Measurements from ENCODE around the gene CCDC87.
A peak's percentile ranks its signal among the peaks of the same experiment; 100 is the strongest.
"Not testable (repeated sequence)": the region's sequence is repeated elsewhere in the genome, so short reads cannot be mapped to it uniquely, and the experiment has no call there.

The CCDC87 gene

GRCh38 chr11:66595245-66595904 lies 2.5 kb upstream of the CCDC87 start:
- Histone ChIP-seq H3K4me3 (ENCODE audit: extremely low read depth, insufficient read depth, low read length, poor library complexity, severe bottlenecking) (no peak overlapping the region), H3K9me3 (ENCODE audit: control insufficient read depth, low read length) (peaks cover 18% of the 10 kb centered on the region), H3K4me1 (ENCODE audit: control insufficient read depth, insufficient read depth, low read length, poor library complexity, severe bottlenecking) (no peaks in the 10 kb centered on the region), H3K27ac (ENCODE audit: low read depth, low read length, severe bottlenecking) (no peak overlapping the region), H3K36me3 (ENCODE audit: control insufficient read depth, insufficient read depth, low read length) (peaks cover 16% of the 10 kb centered on the region)
- 88 to 97% methylated on average over 4 of the region's 5 CpGs for WGBS, 2 experiments (ENCODE audit: insufficient coverage in 2 of 2)

- 79 to 95% methylated on average over 7 of the region's 7 CpGs for WGBS, 2 experiments (ENCODE audit: insufficient coverage in 2 of 2)
- Histone ChIP-seq H3K4me3 (ENCODE audit: extremely low read depth, insufficient read depth, low read length, poor library complexity, severe bottlenecking) (peak overlapping the region; percentile 70), H3K36me3 (ENCODE audit: control insufficient read depth, insufficient read depth, low read length) (no peaks in the 10 kb centered on the region), H3K27ac (ENCODE audit: low read depth, low read length, severe bottlenecking) (no peak overlapping the region), H3K9me3 (ENCODE audit: control insufficient read depth, low read length) (peaks cover 20% of the 10 kb centered on the region), H3K4me1 (ENCODE audit: control insufficient read depth, insufficient read depth, low read length, poor library complexity, severe bottlenecking) (no peaks in the 10 kb centered on the region)
These were observed 787 bp upstream of the CCDC87 start for GRCh38 chr11:66593650-66594049.

GRCh38 chr11:66593303-66593635 lies 406 bp upstream of the CCDC87 start:
- peak overlapping the region; percentile 80 for H3K27ac ChIP-seq (ENCODE audit: low read depth, low read length, severe bottlenecking)
- peaks cover 20% of the 10 kb centered on the region for H3K9me3 ChIP-seq (ENCODE audit: control insufficient read depth, low read length)
- WGBS, 2 experiments (ENCODE audit: insufficient coverage in 2 of 2) = 35 to 50% methylated on average over 5 to 12 of the region's 12 CpGs
- H3K4me3 ChIP-seq (ENCODE audit: extremely low read depth, insufficient read depth, low read length, poor library complexity, severe bottlenecking) = peak overlapping the region; percentile 70
- H3K4me1 ChIP-seq (ENCODE audit: control insufficient read depth, insufficient read depth, low read length, poor library complexity, severe bottlenecking) = no peaks in the 10 kb centered on the region
- no peaks in the 10 kb centered on the region for H3K36me3 ChIP-seq (ENCODE audit: control insufficient read depth, insufficient read depth, low read length)

- Histone ChIP-seq H3K27ac (ENCODE audit: low read depth, low read length, severe bottlenecking) (no peak overlapping the region), H3K4me3 (ENCODE audit: extremely low read depth, insufficient read depth, low read length, poor library complexity, severe bottlenecking) (no peak overlapping the region), H3K4me1 (ENCODE audit: control insufficient read depth, insufficient read depth, low read length, poor library complexity, severe bottlenecking) (no peaks in the 10 kb centered on the region), H3K9me3 (ENCODE audit: control insufficient read depth, low read length) (peaks cover 20% of the 10 kb centered on the region), H3K36me3 (ENCODE audit: control insufficient read depth, insufficient read depth, low read length) (no peaks in the 10 kb centered on the region)
- WGBS, 2 experiments (ENCODE audit: insufficient coverage in 2 of 2) = 73 to 100% methylated on average over 1 to 2 of the region's 2 CpGs
These were observed 1.7 kb downstream of the CCDC87 start for GRCh38 chr11:66591175-66591574.

GRCh38 chr11:66589996-66590675 lies 2.7 kb downstream of the CCDC87 start:
- Histone ChIP-seq H3K9me3 (ENCODE audit: control insufficient read depth, low read length) (peaks cover 20% of the 10 kb centered on the region), H3K4me3 (ENCODE audit: extremely low read depth, insufficient read depth, low read length, poor library complexity, severe bottlenecking) (no peak overlapping the region), H3K36me3 (ENCODE audit: control insufficient read depth, insufficient read depth, low read length) (no peaks in the 10 kb centered on the region), H3K4me1 (ENCODE audit: control insufficient read depth, insufficient read depth, low read length, poor library complexity, severe bottlenecking) (no peaks in the 10 kb centered on the region), H3K27ac (ENCODE audit: low read depth, low read length, severe bottlenecking) (no peak overlapping the region)
- 80 to 94% methylated on average over 2 to 5 of the region's 7 CpGs for WGBS, 2 experiments (ENCODE audit: insufficient coverage in 2 of 2)

- not testable (repeated sequence) for H3K36me3 ChIP-seq (ENCODE audit: control insufficient read depth, insufficient read depth, low read length); H3K4me3 ChIP-seq (ENCODE audit: extremely low read depth, insufficient read depth, low read length, poor library complexity, severe bottlenecking); H3K4me1 ChIP-seq (ENCODE audit: control insufficient read depth, insufficient read depth, low read length, poor library complexity, severe bottlenecking); H3K27ac ChIP-seq (ENCODE audit: low read depth, low read length, severe bottlenecking)
- H3K9me3 ChIP-seq (ENCODE audit: control insufficient read depth, low read length) = peaks cover 20% of the 10 kb centered on the region
- WGBS, 2 experiments (ENCODE audit: insufficient coverage in 2 of 2) = 78 to 100% methylated on average over 1 to 2 of the region's 2 CpGs
These were observed 3.5 kb downstream of the CCDC87 start for GRCh38 chr11:66589315-66589714.

GRCh38 chr11:66586136-66586535 lies 6.7 kb downstream of the CCDC87 start:
- peaks cover 13% of the 10 kb centered on the region for H3K9me3 ChIP-seq (ENCODE audit: control insufficient read depth, low read length)
- no peak overlapping the region for H3K27ac ChIP-seq (ENCODE audit: low read depth, low read length, severe bottlenecking)
- 70 to 71% methylated on average over 2 of the region's 2 CpGs for WGBS, 2 experiments (ENCODE audit: insufficient coverage in 2 of 2)
- no peaks in the 10 kb centered on the region for H3K36me3 ChIP-seq (ENCODE audit: control insufficient read depth, insufficient read depth, low read length)
- no peaks in the 10 kb centered on the region for H3K4me1 ChIP-seq (ENCODE audit: control insufficient read depth, insufficient read depth, low read length, poor library complexity, severe bottlenecking)
- no peak overlapping the region for H3K4me3 ChIP-seq (ENCODE audit: extremely low read depth, insufficient read depth, low read length, poor library complexity, severe bottlenecking)

- not testable (repeated sequence) for H3K4me3 ChIP-seq (ENCODE audit: extremely low read depth, insufficient read depth, low read length, poor library complexity, severe bottlenecking); H3K9me3 ChIP-seq (ENCODE audit: control insufficient read depth, low read length); H3K4me1 ChIP-seq (ENCODE audit: control insufficient read depth, insufficient read depth, low read length, poor library complexity, severe bottlenecking); H3K27ac ChIP-seq (ENCODE audit: low read depth, low read length, severe bottlenecking); H3K36me3 ChIP-seq (ENCODE audit: control insufficient read depth, insufficient read depth, low read length)
- WGBS, 2 experiments (ENCODE audit: insufficient coverage in 2 of 2) = no CpG with 5 or more reads among the region's 1 CpG
These were observed 7.4 kb downstream of the CCDC87 start for GRCh38 chr11:66585447-66585846.

- 89 to 93% methylated on average over 2 to 3 of the region's 3 CpGs for WGBS, 2 experiments (ENCODE audit: insufficient coverage in 2 of 2)
- not testable (repeated sequence) for H3K36me3 ChIP-seq (ENCODE audit: control insufficient read depth, insufficient read depth, low read length); H3K4me3 ChIP-seq (ENCODE audit: extremely low read depth, insufficient read depth, low read length, poor library complexity, severe bottlenecking); H3K9me3 ChIP-seq (ENCODE audit: control insufficient read depth, low read length); H3K27ac ChIP-seq (ENCODE audit: low read depth, low read length, severe bottlenecking); H3K4me1 ChIP-seq (ENCODE audit: control insufficient read depth, insufficient read depth, low read length, poor library complexity, severe bottlenecking)
These were observed 10.2 kb downstream of the CCDC87 start for GRCh38 chr11:66582565-66583147.

GRCh38 chr11:66581261-66581660 lies 11.6 kb downstream of the CCDC87 start:
- Histone ChIP-seq H3K4me1 (ENCODE audit: control insufficient read depth, insufficient read depth, low read length, poor library complexity, severe bottlenecking) (no peaks in the 10 kb centered on the region), H3K9me3 (ENCODE audit: control insufficient read depth, low read length) (peaks cover 3% of the 10 kb centered on the region), H3K27ac (ENCODE audit: low read depth, low read length, severe bottlenecking) (no peak overlapping the region), H3K36me3 (ENCODE audit: control insufficient read depth, insufficient read depth, low read length) (no peaks in the 10 kb centered on the region), H3K4me3 (ENCODE audit: extremely low read depth, insufficient read depth, low read length, poor library complexity, severe bottlenecking) (no peak overlapping the region)
- WGBS, 2 experiments (ENCODE audit: insufficient coverage in 2 of 2) = 70 to 83% methylated on average over 1 of the region's 3 CpGs

GRCh38 chr11:66580803-66581202 lies 12.1 kb downstream of the CCDC87 start:
- no peak overlapping the region for H3K27ac ChIP-seq (ENCODE audit: low read depth, low read length, severe bottlenecking)
- no peaks in the 10 kb centered on the region for H3K4me1 ChIP-seq (ENCODE audit: control insufficient read depth, insufficient read depth, low read length, poor library complexity, severe bottlenecking)
- 89 to 92% methylated on average over 5 of the region's 5 CpGs for WGBS, 2 experiments (ENCODE audit: insufficient coverage in 2 of 2)
- H3K36me3 ChIP-seq (ENCODE audit: control insufficient read depth, insufficient read depth, low read length) = no peaks in the 10 kb centered on the region
- no peak overlapping the region for H3K4me3 ChIP-seq (ENCODE audit: extremely low read depth, insufficient read depth, low read length, poor library complexity, severe bottlenecking)
- H3K9me3 ChIP-seq (ENCODE audit: control insufficient read depth, low read length) = peaks cover 3% of the 10 kb centered on the region

All from mesodermal cell (in vitro differentiated cells).